Activated CD8-positive, alpha-beta memory T cell treated with anti-CD3 and anti-CD28 coated beads for 36 hours (primary cell): ENCODE measurements around the gene CNIH2. TPM values are rescaled to one million over a fixed set of nuclear protein-coding genes. Genes with fewer than 3 reads are reported as not detected.

Experiments used
- CTCF ChIA-PET: fragments of 350-600 bp; sonication (Branson Sonifier 250); formaldehyde crosslinking; loops from one replicate; lab custom pipeline; 2021; ENCODE audit warnings: antibody characterized with exemption; lab: Charles Lee
- POLR2A ChIA-PET: fragments of 350-600 bp; sonication (Branson Sonifier 250); formaldehyde crosslinking; loops from one replicate; lab custom pipeline; 2021; ENCODE audit warnings: antibody characterized with exemption; lab: Charles Lee
- total RNA-seq, 2 experiments: library from RNA; stranded (reverse); gene quantifications; one replicate each; pipeline ENCODE4 v1.2.3, GENCODE V29; 2021

CNIH2 gene
- total RNA-seq: 1 to 10 TPM; 2.4 to 3.5 TPM

- ChIA-PET CTCF (interaction anchor here (1.1 kb wide), 1 partner anchor 55 kb away, joined by 3 read pairs; no protein-coding TSS in a partner anchor), POLR2A (no interaction called here)
Measured at GRCh38 chr11:66277471-66278362, at the start of gene CNIH2. Gene CNIH2, plus strand, starts transcription at chr11:66278175. Its CDS starts 282 bp downstream, at chr11:66278457.

GRCh38 chr11:66228521-66228920 lies 49.5 kb upstream of the CNIH2 start:
- POLR2A ChIA-PET: interaction anchor here (0.6 kb wide), 1 partner anchor 54 kb away, joined by 3 read pairs; no protein-coding TSS in a partner anchor
- CTCF ChIA-PET: no interaction called here

GRCh38 chr11:66230156-66230555 lies 47.8 kb upstream of the CNIH2 start:
- CTCF ChIA-PET: no interaction called here
- POLR2A ChIA-PET: no interaction called here

- ChIA-PET POLR2A (no interaction called here), CTCF (interaction anchor here (1.3 kb wide), 1 partner anchor 9 kb away, joined by 4 read pairs; no protein-coding TSS in a partner anchor)
Measured at GRCh38 chr11:66230978-66231377, 47.0 kb upstream of the CNIH2 start.

- ChIA-PET POLR2A (no interaction called here), CTCF (interaction anchor here (1.3 kb wide), 1 partner anchor 10 kb away, joined by 4 read pairs; no protein-coding TSS in a partner anchor)
Measured at GRCh38 chr11:66231561-66231960, 46.4 kb upstream of the CNIH2 start.

GRCh38 chr11:66232769-66233168 lies 45.2 kb upstream of the CNIH2 start:
- ChIA-PET POLR2A (no interaction called here), CTCF (no interaction called here)

- POLR2A ChIA-PET: no interaction called here
- CTCF ChIA-PET: interaction anchor here (1.3 to 2.2 kb wide), 2 partner anchors 35 to 165 kb away, joined by 3 to 4 read pairs; no protein-coding TSS in a partner anchor
Measured at GRCh38 chr11:66233301-66233700, 44.7 kb upstream of the CNIH2 start.

GRCh38 chr11:66235141-66235540 lies 42.8 kb upstream of the CNIH2 start:
- ChIA-PET POLR2A (no interaction called here), CTCF (interaction anchor here (2.2 kb wide), 1 partner anchor 166 kb away, joined by 4 read pairs; no protein-coding TSS in a partner anchor)

GRCh38 chr11:66237867-66238266 lies 40.1 kb upstream of the CNIH2 start:
- POLR2A ChIA-PET: interaction anchor here (0.6 kb wide), 1 partner anchor 9 kb away, joined by 3 read pairs; no protein-coding TSS in a partner anchor
- CTCF ChIA-PET: interaction anchor here (2.1 kb wide), 1 partner anchor 16 kb away, joined by 5 read pairs; no protein-coding TSS in a partner anchor

- CTCF ChIA-PET: no interaction called here
- POLR2A ChIA-PET: interaction anchor here (0.5 kb wide), 1 partner anchor 32 kb away, joined by 6 read pairs; no protein-coding TSS in a partner anchor
Measured at GRCh38 chr11:66238786-66239413, 39.1 kb upstream of the CNIH2 start.

GRCh38 chr11:66239511-66239910 lies 38.5 kb upstream of the CNIH2 start:
- ChIA-PET CTCF (no interaction called here), POLR2A (interaction anchor here (0.5 kb wide), 1 partner anchor 32 kb away, joined by 6 read pairs; no protein-coding TSS in a partner anchor)

GRCh38 chr11:66239998-66240780 lies 37.8 kb upstream of the CNIH2 start:
- CTCF ChIA-PET: interaction anchor here (1.7 kb wide), 1 partner anchor 11 kb away, joined by 4 read pairs; no protein-coding TSS in a partner anchor
- POLR2A ChIA-PET: no interaction called here

- POLR2A ChIA-PET: no interaction called here
- CTCF ChIA-PET: interaction anchor here (0.8 to 1.7 kb wide), 2 partner anchors 11 to 71 kb away, joined by 3 to 4 read pairs; no protein-coding TSS in a partner anchor
Measured at GRCh38 chr11:66240781-66241136, 37.2 kb upstream of the CNIH2 start.

GRCh38 chr11:66242095-66242765 lies 35.7 kb upstream of the CNIH2 start:
- ChIA-PET POLR2A (no interaction called here), CTCF (interaction anchor here (1.7 kb wide), 1 partner anchor 9 kb away, joined by 4 read pairs; no protein-coding TSS in a partner anchor)

GRCh38 chr11:66243782-66244535 lies 34.0 kb upstream of the CNIH2 start:
- POLR2A ChIA-PET: no interaction called here
- CTCF ChIA-PET: no interaction called here

- CTCF ChIA-PET: interaction anchor here (0.7 to 2.1 kb wide), 2 partner anchors 25 to 536 kb away, joined by 3 to 4 read pairs; no protein-coding TSS in a partner anchor
- POLR2A ChIA-PET: no interaction called here
Measured at GRCh38 chr11:66247295-66247694, 30.7 kb upstream of the CNIH2 start.

- POLR2A ChIA-PET: no interaction called here
- CTCF ChIA-PET: interaction anchor here (0.7 kb wide), 1 partner anchor 536 kb away, joined by 3 read pairs; no protein-coding TSS in a partner anchor
Measured at GRCh38 chr11:66247801-66248200, 30.2 kb upstream of the CNIH2 start.
